ENCODE results near the gene TOR1A. TPM values are rescaled to one million over a fixed set of nuclear protein-coding genes. Genes with fewer than 3 reads are reported as not detected.

TOR1A gene
- total RNA-seq, 1 experiment from 2014 or later = 24.4 TPM

- ChIA-PET POLR2A (no interaction called here), CTCF (interaction anchor here (1.2 kb wide), 1 partner anchor 43 kb away, joined by 3 read pairs; no protein-coding TSS in a partner anchor), RAD21 (ENCODE audit: low non-redundant PET in 1 of 2, low total read pairs in 2 of 2, uncharacterized antibody in 2 of 2, unreplicated experiment in 2 of 2) (no interaction called here)
- no peak for DNase-seq (ENCODE audit: low read depth, low spot score)
- no peaks in the 10 kb centered on the region for H3K79me2 ChIP-seq (ENCODE audit: insufficient read depth, low read length)
- intact Hi-C loops (cut with micrococcal nuclease) = no loop called here
- no peak overlapping the region for H2AFZ ChIP-seq (ENCODE audit: low read depth, low read length, poor library complexity, severe bottlenecking)
- H3K9ac ChIP-seq (ENCODE audit: low read length) = no peak overlapping the region
- ATAC-seq = no peak
- H3K4me1 ChIP-seq (ENCODE audit: control insufficient read depth in 1 of 2, insufficient read depth in 2 of 2, low read length in 2 of 2) = no peaks in the 10 kb centered on the region
- H3K9me2 ChIP-seq (ENCODE audit: insufficient read depth) = no peaks in the 10 kb centered on the region
- no peaks in the 10 kb centered on the region for H3K9me3 ChIP-seq (ENCODE audit: control insufficient read depth in 1 of 2, insufficient read depth in 1 of 2, low read depth in 1 of 2, low read length in 2 of 2)
- no peaks in the 10 kb centered on the region for H4K20me1 ChIP-seq (ENCODE audit: insufficient read depth)
- no peak overlapping the region for H3K27ac ChIP-seq (ENCODE audit: low read depth, low read length)
- H3K36me3 ChIP-seq (ENCODE audit: control insufficient read depth in 1 of 2, insufficient read depth in 2 of 2, low read length in 2 of 2) = no peaks in the 10 kb centered on the region
- no peaks in the 10 kb centered on the region for H3K27me3 ChIP-seq (ENCODE audit: insufficient read depth, low read length)
- no peak overlapping the region for H3K4me2 ChIP-seq (ENCODE audit: low read length)
- TF ChIP-seq ZFX (IDR thresholded peaks at IDR 0.05) = no peak
- TF ChIP-seq POLR2AphosphoS5 (IDR thresholded peaks at IDR 0.05; ENCODE audit: low read depth, low read length) = no peak
- TF ChIP-seq MAX (IDR thresholded peaks at IDR 0.05) = no peak
- no peak for TF ChIP-seq SIN3A (IDR thresholded peaks at IDR 0.05; ENCODE audit: low read depth)
- no peak for TF ChIP-seq ZNF274 (IDR thresholded peaks at IDR 0.05; ENCODE audit: low read depth, low read length)
- TF ChIP-seq TCF7L2 (IDR thresholded peaks at IDR 0.05; ENCODE audit: borderline replicate concordance, extremely low read depth, insufficient read depth, insufficient read length) = no peak
- no peak for TF ChIP-seq EZH2phosphoT487 (IDR thresholded peaks at IDR 0.05; ENCODE audit: borderline replicate concordance)
- no peak for TF ChIP-seq CBX3 (IDR thresholded peaks at IDR 0.05; ENCODE audit: low read depth)
- no peak for TF ChIP-seq FOSL1 (IDR thresholded peaks at IDR 0.05; ENCODE audit: low read depth)
- TF ChIP-seq CTCF (IDR thresholded peaks at IDR 0.05 in 2 of 3, conservative IDR thresholded peaks at IDR 0.05 in 1 of 3; ENCODE audit: borderline replicate concordance in 1 of 3, insufficient read depth in 1 of 3, low read depth in 2 of 3, low read length in 2 of 3) = no peak
- TF ChIP-seq CEBPB (IDR thresholded peaks at IDR 0.05; ENCODE audit: low read depth) = no peak
- no peak for TF ChIP-seq JUND (IDR thresholded peaks at IDR 0.05)
- no peak for TF ChIP-seq ATF3 (IDR thresholded peaks at IDR 0.05)
- no peak for TF ChIP-seq POLR2A (IDR thresholded peaks at IDR 0.05; ENCODE audit: borderline replicate concordance, extremely low read depth, insufficient read depth, insufficient read length)
- TF ChIP-seq EGR1 (IDR thresholded peaks at IDR 0.05; ENCODE audit: low read depth) = no peak
- TF ChIP-seq REST (IDR thresholded peaks at IDR 0.05; ENCODE audit: low read depth) = no peak
- H3K4me3 ChIP-seq (replicated peaks in 1 of 2; ENCODE audit: low read depth in 1 of 2, low read length in 2 of 2) = no peak overlapping the region
- BruUV-seq (replicated peaks) = no TSS peak
Measured at GRCh38 chr9:129769669-129770068, 54.3 kb downstream of the TOR1A start.
